ENCODE measurements around the gene CBX8. TPM values are rescaled to one million over a fixed set of nuclear protein-coding genes. Genes with fewer than 3 reads are reported as not detected.

Gene CBX8
- total RNA-seq, 1 donor from 2014 or later: 23.1 TPM

- DNase-seq (ENCODE audit: low spot score, unreplicated experiment): no peak
- no peak overlapping the region for H3K27ac Mint-ChIP-seq
Observed at GRCh38 chr17:79802039-79802735, 5.3 kb upstream of the CBX8 start.

GRCh38 chr17:79801156-79802038 lies 4.5 kb upstream of the CBX8 start:
- DNase-seq (ENCODE audit: low spot score, unreplicated experiment): no peak
- Mint-ChIP-seq H3K27ac (peak overlapping the region; percentile 16), H3K4me3 (ENCODE audit: low read depth) (no peak overlapping the region), H3K9me3 (ENCODE audit: low read depth) (no peaks in the 10 kb centered on the region), H3K27me3 (peaks cover 69% of the 10 kb centered on the region), H3K4me1 (ENCODE audit: low read depth) (peaks cover 11% of the 10 kb centered on the region), H3K36me3 (ENCODE audit: insufficient read depth) (no peaks in the 10 kb centered on the region)
- TF ChIP-seq CTCF (IDR thresholded peaks at IDR 0.05; ENCODE audit: unreplicated experiment): no peak

More at GRCh38 chr17:79802039-79802735, 5.3 kb upstream of the CBX8 start:
- Mint-ChIP-seq H3K4me3 (ENCODE audit: low read depth) (no peak overlapping the region), H3K27me3 (peaks cover 77% of the 10 kb centered on the region), H3K9me3 (ENCODE audit: low read depth) (no peaks in the 10 kb centered on the region), H3K36me3 (ENCODE audit: insufficient read depth) (no peaks in the 10 kb centered on the region), H3K4me1 (ENCODE audit: low read depth) (peaks cover 11% of the 10 kb centered on the region)
- no peak for TF ChIP-seq CTCF (IDR thresholded peaks at IDR 0.05; ENCODE audit: unreplicated experiment)

- TF ChIP-seq CTCF (IDR thresholded peaks at IDR 0.05; ENCODE audit: unreplicated experiment): no peak
- Mint-ChIP-seq H3K36me3 (ENCODE audit: insufficient read depth) (no peaks in the 10 kb centered on the region), H3K27me3 (peaks cover 64% of the 10 kb centered on the region), H3K4me1 (ENCODE audit: low read depth) (peaks cover 18% of the 10 kb centered on the region), H3K27ac (peak overlapping the region; percentile 65), H3K9me3 (ENCODE audit: low read depth) (no peaks in the 10 kb centered on the region), H3K4me3 (ENCODE audit: low read depth) (peak overlapping the region; percentile 27)
- DNase-seq (ENCODE audit: low spot score, unreplicated experiment): no peak
Observed at GRCh38 chr17:79800325-79801155, 3.7 kb upstream of the CBX8 start.

- Mint-ChIP-seq H3K9me3 (ENCODE audit: low read depth) (no peaks in the 10 kb centered on the region), H3K4me1 (ENCODE audit: low read depth) (peaks cover 18% of the 10 kb centered on the region), H3K4me3 (ENCODE audit: low read depth) (no peak overlapping the region), H3K27me3 (peaks cover 56% of the 10 kb centered on the region), H3K36me3 (ENCODE audit: insufficient read depth) (no peaks in the 10 kb centered on the region), H3K27ac (peak overlapping the region; percentile 11)
- no peak for TF ChIP-seq CTCF (IDR thresholded peaks at IDR 0.05; ENCODE audit: unreplicated experiment)
- no peak for DNase-seq (ENCODE audit: low spot score, unreplicated experiment)
Observed at GRCh38 chr17:79799538-79800324, 2.9 kb upstream of the CBX8 start.

Data from progenitor cell of endocrine pancreas (in vitro differentiated cells).